ENCODE data around the gene TMEM43. TPM values are rescaled to one million over a fixed set of nuclear protein-coding genes. Genes with fewer than 3 reads are reported as not detected.

Gene TMEM43
- polyA plus RNA-seq, 1 experiment, result 246 TPM

DNA sequence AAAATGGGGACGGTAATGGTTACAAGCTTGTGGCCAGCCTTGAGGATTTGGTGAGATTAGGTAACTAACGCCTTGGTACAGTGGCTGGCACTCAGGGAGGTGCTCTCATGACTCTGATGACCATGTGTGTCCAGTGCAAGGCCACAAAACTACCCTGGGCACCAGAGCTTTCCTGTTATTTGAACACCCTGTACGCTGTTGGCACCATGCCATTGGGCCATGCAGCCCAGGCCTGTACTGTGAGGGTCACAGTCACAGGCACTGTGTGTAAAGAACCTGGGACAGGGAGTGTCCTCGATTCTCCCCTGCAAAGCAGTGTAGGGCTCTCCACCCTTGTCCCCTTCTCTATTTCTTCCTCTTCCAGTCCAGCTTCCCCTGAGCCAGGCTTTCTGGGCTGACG lies 6.3 kb downstream of the TMEM43 start:
- CTCF ChIA-PET, result interaction anchor here (1.4 kb wide), 1 partner anchor 14 kb away, joined by 7 read pairs; no protein-coding TSS in a partner anchor
- TF ChIP-seq, protein P1, sequence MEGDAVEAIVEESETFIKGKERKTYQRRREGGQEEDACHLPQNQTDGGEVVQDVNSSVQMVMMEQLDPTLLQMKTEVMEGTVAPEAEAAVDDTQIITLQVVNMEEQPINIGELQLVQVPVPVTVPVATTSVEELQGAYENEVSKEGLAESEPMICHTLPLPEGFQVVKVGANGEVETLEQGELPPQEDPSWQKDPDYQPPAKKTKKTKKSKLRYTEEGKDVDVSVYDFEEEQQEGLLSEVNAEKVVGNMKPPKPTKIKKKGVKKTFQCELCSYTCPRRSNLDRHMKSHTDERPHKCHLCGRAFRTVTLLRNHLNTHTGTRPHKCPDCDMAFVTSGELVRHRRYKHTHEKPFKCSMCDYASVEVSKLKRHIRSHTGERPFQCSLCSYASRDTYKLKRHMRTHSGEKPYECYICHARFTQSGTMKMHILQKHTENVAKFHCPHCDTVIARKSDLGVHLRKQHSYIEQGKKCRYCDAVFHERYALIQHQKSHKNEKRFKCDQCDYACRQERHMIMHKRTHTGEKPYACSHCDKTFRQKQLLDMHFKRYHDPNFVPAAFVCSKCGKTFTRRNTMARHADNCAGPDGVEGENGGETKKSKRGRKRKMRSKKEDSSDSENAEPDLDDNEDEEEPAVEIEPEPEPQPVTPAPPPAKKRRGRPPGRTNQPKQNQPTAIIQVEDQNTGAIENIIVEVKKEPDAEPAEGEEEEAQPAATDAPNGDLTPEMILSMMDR (IDR thresholded peaks at IDR 0.05; ENCODE audit: insufficient read depth, low read depth, low read length), result no peak
- Histone ChIP-seq H3K36me3 (ENCODE audit: control insufficient read depth, insufficient read depth, low read length) (peaks cover 62% of the 10 kb centered on the region), H3K27me3 (ENCODE audit: control insufficient read depth, insufficient read depth, low read length) (no peaks in the 10 kb centered on the region), H3K4me3 (ENCODE audit: low read depth, low read length) (no peak overlapping the region)
- no peak for DNase-seq (ENCODE audit: low read depth)
- POLR2A ChIA-PET, result no interaction called here

DNA sequence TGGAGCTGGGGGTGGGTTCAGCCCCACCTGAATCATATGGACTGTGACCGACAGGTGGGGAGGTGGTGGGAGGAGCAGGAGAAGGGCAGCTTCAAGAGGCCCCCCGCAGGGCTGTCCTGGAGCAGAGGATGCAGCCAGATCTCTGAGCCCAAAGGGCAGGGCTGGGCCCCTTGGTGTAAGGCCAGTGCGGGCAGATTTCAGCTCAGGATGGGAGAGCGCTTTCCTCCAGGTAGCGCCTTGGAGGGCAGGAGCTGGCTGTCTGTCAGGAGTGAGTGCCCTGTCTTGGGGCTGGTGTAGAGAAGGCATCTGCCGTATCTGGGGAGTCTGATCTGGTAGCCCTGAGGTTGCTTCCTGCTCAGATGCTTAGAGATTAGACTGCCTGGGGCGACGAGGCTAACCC lies 7.3 kb downstream of the TMEM43 start:
- CTCF ChIA-PET, result no interaction called here
- peaks cover 59% of the 10 kb centered on the region for H3K36me3 ChIP-seq (ENCODE audit: control insufficient read depth, insufficient read depth, low read length)
- H3K27me3 ChIP-seq (ENCODE audit: control insufficient read depth, insufficient read depth, low read length), result no peaks in the 10 kb centered on the region
- POLR2A ChIA-PET, result no interaction called here
- H3K4me3 ChIP-seq (ENCODE audit: low read depth, low read length), result no peak overlapping the region
- DNase-seq (ENCODE audit: low read depth), result no peak
- TF ChIP-seq, protein P1 (IDR thresholded peaks at IDR 0.05; ENCODE audit: insufficient read depth, low read depth, low read length), result no peak

DNA sequence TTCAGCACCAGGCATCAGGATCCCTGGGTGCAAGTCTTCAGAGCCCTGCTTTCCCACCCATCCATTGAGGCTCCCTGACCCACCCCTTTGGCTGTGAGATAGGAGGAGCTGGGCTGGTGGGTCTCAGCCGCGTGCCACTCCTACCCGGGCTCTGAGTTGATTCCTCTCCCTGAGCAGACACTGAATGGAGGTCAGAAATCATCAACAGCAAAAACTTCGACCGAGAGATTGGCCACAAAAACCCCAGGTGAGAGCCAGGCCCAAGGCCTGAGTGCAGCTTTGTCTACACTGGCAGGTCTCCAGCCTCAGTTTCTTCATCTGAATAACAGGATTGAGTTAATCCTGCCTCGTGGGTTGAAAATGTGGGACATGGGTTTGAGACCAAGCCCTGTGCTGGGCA lies 7.8 kb downstream of the TMEM43 start:
- no peaks in the 10 kb centered on the region for H3K27me3 ChIP-seq (ENCODE audit: control insufficient read depth, insufficient read depth, low read length)
- no peak overlapping the region for H3K4me3 ChIP-seq (ENCODE audit: low read depth, low read length)
- POLR2A ChIA-PET, result no interaction called here
- TF ChIP-seq, protein P1 (IDR thresholded peaks at IDR 0.05; ENCODE audit: insufficient read depth, low read depth, low read length), result no peak
- H3K36me3 ChIP-seq (ENCODE audit: control insufficient read depth, insufficient read depth, low read length), result peaks cover 55% of the 10 kb centered on the region
- CTCF ChIA-PET, result no interaction called here
- no peak for DNase-seq (ENCODE audit: low read depth)

DNA sequence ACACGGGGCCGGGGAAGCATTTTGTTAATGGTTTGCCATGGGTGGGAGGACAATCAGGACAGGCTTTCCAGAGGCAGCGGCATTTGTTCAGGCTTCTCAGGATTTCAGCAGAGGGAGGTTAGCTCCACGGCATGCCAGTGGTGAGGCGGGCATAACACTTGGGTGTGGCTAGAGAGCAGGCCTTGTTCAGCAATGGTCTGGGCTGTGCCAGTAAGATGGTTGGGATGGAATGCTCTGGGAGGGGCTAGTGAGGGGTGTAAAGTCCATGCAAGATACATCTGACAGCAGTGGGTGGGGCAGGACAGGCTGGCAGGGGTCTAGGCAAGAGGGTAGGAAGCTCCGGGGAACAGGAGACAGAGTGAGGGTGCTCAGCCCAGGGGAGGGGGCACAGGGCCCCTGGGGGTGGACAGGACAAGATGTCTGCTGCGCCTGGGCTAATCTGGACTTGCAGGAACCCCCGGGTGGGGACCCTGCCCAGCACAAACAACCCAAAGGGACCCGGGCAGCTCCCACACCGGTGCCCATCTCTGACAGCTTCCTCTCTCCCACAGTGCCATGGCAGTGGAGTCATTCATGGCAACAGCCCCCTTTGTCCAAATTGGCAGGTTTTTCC lies 8.4 kb downstream of the TMEM43 start:
- Histone ChIP-seq H3K4me3 (ENCODE audit: low read depth, low read length) (no peak overlapping the region), H3K36me3 (ENCODE audit: control insufficient read depth, insufficient read depth, low read length) (peaks cover 55% of the 10 kb centered on the region), H3K27me3 (ENCODE audit: control insufficient read depth, insufficient read depth, low read length) (no peaks in the 10 kb centered on the region)
- ChIA-PET POLR2A (no interaction called here), CTCF (no interaction called here)
- TF ChIP-seq, protein P1 (IDR thresholded peaks at IDR 0.05; ENCODE audit: insufficient read depth, low read depth, low read length), result no peak
- no peak for DNase-seq (ENCODE audit: low read depth)

DNA sequence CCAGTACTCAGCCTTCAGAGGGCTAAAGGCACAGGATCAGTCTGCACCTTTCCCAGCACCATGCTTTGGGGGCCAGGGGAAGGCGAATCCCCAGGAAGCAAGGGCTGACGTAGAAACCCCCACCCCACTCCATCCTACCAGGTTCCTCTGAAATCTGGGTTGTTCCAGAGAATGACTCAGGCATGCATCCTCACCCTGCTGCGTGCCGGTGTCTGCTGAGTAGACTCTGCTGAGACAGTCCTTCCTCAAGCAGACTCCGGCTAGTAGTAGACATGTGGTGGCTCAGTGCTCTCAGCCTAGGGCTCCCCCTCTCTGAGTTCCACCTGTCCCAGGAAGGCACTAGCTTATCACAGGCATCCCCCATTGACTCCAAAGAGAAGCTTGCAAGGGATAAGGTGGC lies 9.0 kb downstream of the TMEM43 start:
- ChIA-PET CTCF (interaction anchor here (1.5 kb wide), 1 partner anchor 237 kb away, joined by 3 read pairs; no protein-coding TSS in a partner anchor), POLR2A (no interaction called here)
- Histone ChIP-seq H3K27me3 (ENCODE audit: control insufficient read depth, insufficient read depth, low read length) (no peaks in the 10 kb centered on the region), H3K4me3 (ENCODE audit: low read depth, low read length) (no peak overlapping the region), H3K36me3 (ENCODE audit: control insufficient read depth, insufficient read depth, low read length) (peaks cover 55% of the 10 kb centered on the region)
- DNase-seq (ENCODE audit: low read depth), result no peak
- TF ChIP-seq, protein P1 (IDR thresholded peaks at IDR 0.05; ENCODE audit: insufficient read depth, low read depth, low read length), result no peak
